ENCODE results near the gene UFD1. TPM values are rescaled to one million over a fixed set of nuclear protein-coding genes. Genes with fewer than 3 reads are reported as not detected.

Gene UFD1
- total and polyA plus RNA-seq, 11 donors, result 28.7 to 80.5 (median 43.0) TPM

DNA sequence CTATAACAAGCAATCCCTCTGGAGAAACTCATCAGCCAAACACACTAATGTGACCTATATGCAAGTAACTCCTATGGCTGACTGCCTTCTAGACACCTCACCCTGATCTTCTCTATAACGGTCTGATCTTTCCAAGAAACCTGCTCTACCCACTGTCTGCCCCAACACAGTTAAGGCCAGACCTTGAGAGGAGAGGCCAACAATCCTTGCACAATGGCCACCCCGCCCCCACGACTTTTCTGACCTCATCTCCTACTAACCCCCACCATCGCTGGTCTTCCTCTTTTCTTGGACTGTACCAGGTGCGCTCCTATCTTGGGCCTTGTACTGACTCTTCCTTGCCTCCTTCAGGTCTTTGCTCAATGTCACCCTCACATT lies 59.9 kb downstream of the UFD1 start:
- intact Hi-C loops (cut with DNase I), result no loop called here
- TF ChIP-seq, protein P1, sequence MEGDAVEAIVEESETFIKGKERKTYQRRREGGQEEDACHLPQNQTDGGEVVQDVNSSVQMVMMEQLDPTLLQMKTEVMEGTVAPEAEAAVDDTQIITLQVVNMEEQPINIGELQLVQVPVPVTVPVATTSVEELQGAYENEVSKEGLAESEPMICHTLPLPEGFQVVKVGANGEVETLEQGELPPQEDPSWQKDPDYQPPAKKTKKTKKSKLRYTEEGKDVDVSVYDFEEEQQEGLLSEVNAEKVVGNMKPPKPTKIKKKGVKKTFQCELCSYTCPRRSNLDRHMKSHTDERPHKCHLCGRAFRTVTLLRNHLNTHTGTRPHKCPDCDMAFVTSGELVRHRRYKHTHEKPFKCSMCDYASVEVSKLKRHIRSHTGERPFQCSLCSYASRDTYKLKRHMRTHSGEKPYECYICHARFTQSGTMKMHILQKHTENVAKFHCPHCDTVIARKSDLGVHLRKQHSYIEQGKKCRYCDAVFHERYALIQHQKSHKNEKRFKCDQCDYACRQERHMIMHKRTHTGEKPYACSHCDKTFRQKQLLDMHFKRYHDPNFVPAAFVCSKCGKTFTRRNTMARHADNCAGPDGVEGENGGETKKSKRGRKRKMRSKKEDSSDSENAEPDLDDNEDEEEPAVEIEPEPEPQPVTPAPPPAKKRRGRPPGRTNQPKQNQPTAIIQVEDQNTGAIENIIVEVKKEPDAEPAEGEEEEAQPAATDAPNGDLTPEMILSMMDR (IDR thresholded peaks at IDR 0.05), result no peak
- no peak for TF ChIP-seq POLR2A (IDR thresholded peaks at IDR 0.05)

DNA sequence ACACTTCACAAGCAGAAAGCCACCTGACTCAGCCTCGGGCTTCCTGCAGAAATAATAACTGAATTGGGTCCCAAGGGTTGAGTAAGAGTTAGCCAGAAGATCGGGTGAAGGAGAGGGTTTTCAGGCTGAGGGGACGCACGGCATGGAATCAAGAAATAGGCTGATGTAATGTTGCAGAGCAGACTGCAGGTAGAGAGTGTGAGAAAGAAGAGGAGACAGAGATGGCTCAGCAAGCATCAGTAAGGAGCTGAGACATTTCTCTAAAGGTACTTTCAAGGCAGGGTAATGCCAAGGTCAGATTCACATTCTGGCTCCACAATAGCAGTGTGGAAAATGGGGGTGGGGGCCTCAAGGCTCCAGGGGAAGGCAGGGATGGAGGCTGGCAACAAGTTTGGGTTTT lies 66.1 kb downstream of the UFD1 start:
- no peaks in the 10 kb centered on the region for H3K9me3 ChIP-seq
- H3K4me1 ChIP-seq, result peaks cover 0 to 36% (median 13%) of the 10 kb centered on the region in 12 donors
- intact Hi-C loops (cut with DNase I), result no loop called here
- DNase-seq (no peak), ATAC-seq (no peak)
- H3K27ac ChIP-seq, result no peak overlapping the region
- TF ChIP-seq POLR2A (IDR thresholded peaks at IDR 0.05), result no peak
- TF ChIP-seq, protein P1 (IDR thresholded peaks at IDR 0.05), result no peak
- 88 to 95% (median 89%) methylated on average over 4 of the region's 4 CpGs for WGBS, 4 donors
- no peaks in the 10 kb centered on the region for H3K27me3 ChIP-seq
- H3K36me3 ChIP-seq, result peaks cover 0 to 33% (median 20%) of the 10 kb centered on the region in 9 donors
- no peak overlapping the region for H3K4me3 ChIP-seq

More for the DNA sequence above, 59.9 kb downstream of the UFD1 start:
- WGBS, 4 donors, result 79 to 83% (median 81%) methylated on average over 5 of the region's 5 CpGs
- Histone ChIP-seq H3K27ac (peak overlapping the region in 2 of 12 donors; percentile 22 to 60), H3K4me3 (no peak overlapping the region), H3K4me1 (peaks cover 0 to 36% (median 18%) of the 10 kb centered on the region in 12 donors), H3K9me3 (no peaks in the 10 kb centered on the region), H3K27me3 (no peaks in the 10 kb centered on the region), H3K36me3 (no peaks in the 10 kb centered on the region)
- ATAC-seq (peak in 2 of 4 donors; percentile 36 to 46), DNase-seq (no peak)

DNA sequence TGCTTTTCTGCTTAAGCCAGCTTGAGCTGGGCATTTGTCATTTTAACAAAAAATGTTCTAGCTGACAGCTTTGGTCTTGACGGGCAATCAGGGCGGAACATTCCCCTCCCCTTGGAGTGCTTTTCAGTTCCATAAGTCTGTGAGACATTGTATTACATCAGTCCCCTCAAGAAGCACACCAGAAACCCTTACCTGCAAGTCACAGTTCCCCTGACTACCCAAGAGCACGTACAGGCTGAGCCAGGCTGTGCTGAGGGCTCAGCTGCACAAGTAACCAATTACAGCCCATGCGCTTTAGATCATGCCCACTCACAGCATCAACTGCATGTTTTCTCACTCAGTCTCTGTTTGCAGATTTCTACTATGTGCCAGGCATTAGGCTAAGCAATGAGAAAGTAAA lies 66.5 kb downstream of the UFD1 start:
- Histone ChIP-seq H3K36me3 (peaks cover 0 to 37% (median 25%) of the 10 kb centered on the region in 9 donors), H3K4me3 (no peak overlapping the region), H3K27me3 (no peaks in the 10 kb centered on the region), H3K4me1 (peaks cover 0 to 40% (median 14%) of the 10 kb centered on the region in 12 donors), H3K9me3 (no peaks in the 10 kb centered on the region), H3K27ac (no peak overlapping the region)
- intact Hi-C loops (cut with DNase I), result no loop called here
- DNase-seq, result no peak
- no peak for ATAC-seq
- TF ChIP-seq, protein P1 (IDR thresholded peaks at IDR 0.05), result no peak
- TF ChIP-seq POLR2A (IDR thresholded peaks at IDR 0.05), result no peak
- 86 to 94% (median 93%) methylated on average over 4 of the region's 4 CpGs for WGBS, 4 donors

DNA sequence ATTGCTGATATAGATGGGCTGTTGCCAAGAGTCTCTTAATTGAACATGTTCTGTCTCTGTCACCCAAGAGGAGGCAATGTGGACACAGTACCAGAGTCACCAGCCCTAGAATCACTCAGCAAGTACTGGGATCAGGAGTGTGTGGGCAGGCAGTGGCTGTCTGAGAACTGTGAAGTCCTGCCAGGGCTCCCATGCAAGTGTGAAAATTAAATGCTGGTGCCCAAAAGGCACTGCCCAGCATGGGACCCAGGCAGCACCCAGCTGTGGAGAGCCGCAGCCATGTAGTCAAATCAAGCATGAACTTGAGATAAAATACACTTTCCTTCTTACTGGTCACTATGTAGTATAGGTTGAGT lies 67.3 kb downstream of the UFD1 start:
- ATAC-seq (peak in 3 of 4 donors; percentile 23 to 46 (median 40)), DNase-seq (no peak)
- 93 to 100% (median 99%) methylated on average over 1 of the region's 1 CpG for WGBS, 4 donors
- H3K36me3 ChIP-seq, result peaks cover 0 to 45% (median 33%) of the 10 kb centered on the region in 9 donors
- intact Hi-C loops (cut with DNase I), result no loop called here
- H3K4me1 ChIP-seq, result peaks cover 0 to 42% (median 16%) of the 10 kb centered on the region in 12 donors
- no peak for TF ChIP-seq POLR2A (IDR thresholded peaks at IDR 0.05)
- TF ChIP-seq, protein P1 (IDR thresholded peaks at IDR 0.05), result no peak
- peak overlapping the region in 3 of 12 donors; percentile 6 to 39 (median 23) for H3K27ac ChIP-seq
- no peaks in the 10 kb centered on the region for H3K27me3 ChIP-seq
- no peak overlapping the region for H3K4me3 ChIP-seq
- no peaks in the 10 kb centered on the region for H3K9me3 ChIP-seq
